Embryonic facial prominence (tissue), 1 donor: Measurements from ENCODE around the gene EZH2.

Experiments
- DNase-seq: peaks from one replicate; pipeline ENCODE4 v3.0.0-alpha.2; 2016; ENCODE audit errors: extremely low spot score

Gene EZH2

GRCh38 chr7:148884049-148884298 is at the start of gene EZH2:
TSS of gene EZH2 (minus strand) at chr7:148884291. CDS start at chr7:148847298, 36,993 bp downstream.
- no peak for DNase-seq

- DNase-seq: no peak
Observed at GRCh38 chr7:148931470-148931869, 47.4 kb upstream of the EZH2 start.

DNA sequence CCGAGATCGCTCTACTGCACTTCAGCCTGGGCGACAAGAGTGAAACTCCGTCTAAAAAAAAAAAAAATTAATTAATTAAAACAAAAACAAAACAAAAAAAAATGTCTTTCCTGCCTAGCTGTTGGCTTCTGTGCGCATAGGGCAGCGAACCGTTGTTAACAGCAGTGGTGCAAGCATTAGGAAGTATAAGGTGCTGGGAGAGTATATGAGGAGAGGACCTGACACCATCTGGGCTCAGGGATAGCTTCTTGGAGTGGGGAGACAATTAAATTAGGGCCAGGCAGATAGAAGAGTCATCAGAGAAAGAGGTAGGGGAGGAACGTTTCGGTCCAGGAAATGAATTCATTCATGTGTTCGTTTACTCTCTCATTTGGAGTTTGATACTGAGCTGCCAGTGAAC is 46.2 kb upstream of the EZH2 start:
- no peak for DNase-seq

- DNase-seq: no peak
Observed at GRCh38 chr7:148929176-148929575, 45.1 kb upstream of the EZH2 start.

- DNase-seq: no peak
Observed at GRCh38 chr7:148927123-148928045, 43.3 kb upstream of the EZH2 start.

- DNase-seq: no peak
Observed at GRCh38 chr7:148925836-148926235, 41.7 kb upstream of the EZH2 start.

DNA sequence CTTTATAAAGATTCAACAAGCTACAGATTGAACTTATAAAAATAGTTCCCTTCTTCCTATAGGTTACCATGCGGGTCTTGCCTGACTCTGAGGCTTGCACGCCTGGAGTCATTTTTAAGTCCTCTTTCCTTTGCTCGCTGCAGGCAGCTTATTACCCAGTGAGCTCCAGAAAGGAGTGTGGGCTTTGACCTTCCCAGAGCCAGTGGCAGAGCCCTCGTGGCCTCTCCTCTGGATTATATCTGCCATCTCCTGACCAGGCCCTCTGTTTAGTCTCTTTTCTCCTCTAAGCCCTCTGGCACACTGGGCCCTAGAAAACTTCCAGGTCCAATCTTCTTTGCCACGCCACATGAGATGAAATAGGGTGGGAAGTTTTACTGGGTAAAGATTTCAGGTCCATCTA is 39.9 kb upstream of the EZH2 start:
- no peak for DNase-seq

DNA sequence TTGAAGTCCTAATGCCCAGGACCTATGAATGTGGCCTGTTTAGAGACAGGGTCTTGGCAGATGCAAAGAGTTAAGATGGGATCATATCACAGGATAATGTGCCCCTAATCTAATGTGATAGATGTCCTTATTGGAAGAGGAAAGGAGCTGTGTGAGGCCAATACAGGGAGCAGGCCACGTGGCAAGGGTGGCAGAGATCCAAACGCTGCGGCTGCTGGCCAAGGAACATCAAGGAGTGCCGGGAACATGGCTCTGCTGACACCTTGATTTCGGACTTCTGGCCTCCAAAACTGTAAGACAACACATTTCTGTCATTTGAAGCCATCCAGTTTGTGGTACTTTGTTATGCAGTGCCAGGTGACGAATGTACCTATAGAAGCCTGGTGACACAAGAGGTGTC is 37.7 kb upstream of the EZH2 start:
- DNase-seq: no peak

- DNase-seq: no peak
Observed at GRCh38 chr7:148921189-148921588, 37.1 kb upstream of the EZH2 start.

DNA sequence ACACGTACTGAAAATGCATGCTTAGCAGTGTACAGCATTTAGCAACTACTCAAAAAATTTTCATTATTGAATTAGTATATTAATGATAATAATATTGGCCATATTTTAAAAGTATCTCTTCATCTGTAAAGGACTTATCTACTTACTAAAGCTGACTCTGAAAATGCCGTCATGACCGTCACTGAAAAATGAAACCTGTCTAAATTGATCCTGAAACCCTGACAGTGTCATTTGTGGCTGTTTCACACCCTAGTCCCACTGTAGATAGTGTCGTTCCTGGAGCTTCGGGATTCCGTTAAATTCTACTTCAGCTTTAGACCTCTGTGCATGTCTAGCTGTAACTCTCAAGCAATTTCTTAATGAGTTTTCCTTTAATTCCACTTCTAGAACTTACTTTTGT is 35.8 kb upstream of the EZH2 start:
- DNase-seq: no peak

GRCh38 chr7:148918058-148918596 is 34.0 kb upstream of the EZH2 start:
- no peak for DNase-seq

GRCh38 chr7:148916186-148916585 is 32.1 kb upstream of the EZH2 start:
- no peak for DNase-seq

DNA sequence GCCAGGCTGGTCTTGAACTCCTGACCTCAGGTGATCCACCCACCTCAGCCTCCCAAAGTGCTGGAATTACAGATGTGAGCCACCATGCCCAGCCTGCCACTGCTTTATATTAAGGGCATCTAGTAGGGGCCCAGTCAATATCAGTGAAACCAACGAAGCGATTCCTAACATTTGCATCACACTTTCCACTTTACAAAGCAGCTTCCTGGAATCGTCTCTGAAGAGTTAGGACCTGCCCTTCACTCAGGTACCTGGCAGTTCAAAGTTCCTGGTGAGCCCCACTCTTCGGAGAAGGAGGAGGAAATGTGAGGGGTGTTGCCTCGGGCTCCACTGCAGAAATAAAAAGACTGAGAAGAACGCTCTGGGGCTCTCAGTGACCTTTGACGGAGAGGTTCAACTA is 31.1 kb upstream of the EZH2 start:
- no peak for DNase-seq

GRCh38 chr7:148914208-148914777 is 30.2 kb upstream of the EZH2 start:
- no peak for DNase-seq

DNA sequence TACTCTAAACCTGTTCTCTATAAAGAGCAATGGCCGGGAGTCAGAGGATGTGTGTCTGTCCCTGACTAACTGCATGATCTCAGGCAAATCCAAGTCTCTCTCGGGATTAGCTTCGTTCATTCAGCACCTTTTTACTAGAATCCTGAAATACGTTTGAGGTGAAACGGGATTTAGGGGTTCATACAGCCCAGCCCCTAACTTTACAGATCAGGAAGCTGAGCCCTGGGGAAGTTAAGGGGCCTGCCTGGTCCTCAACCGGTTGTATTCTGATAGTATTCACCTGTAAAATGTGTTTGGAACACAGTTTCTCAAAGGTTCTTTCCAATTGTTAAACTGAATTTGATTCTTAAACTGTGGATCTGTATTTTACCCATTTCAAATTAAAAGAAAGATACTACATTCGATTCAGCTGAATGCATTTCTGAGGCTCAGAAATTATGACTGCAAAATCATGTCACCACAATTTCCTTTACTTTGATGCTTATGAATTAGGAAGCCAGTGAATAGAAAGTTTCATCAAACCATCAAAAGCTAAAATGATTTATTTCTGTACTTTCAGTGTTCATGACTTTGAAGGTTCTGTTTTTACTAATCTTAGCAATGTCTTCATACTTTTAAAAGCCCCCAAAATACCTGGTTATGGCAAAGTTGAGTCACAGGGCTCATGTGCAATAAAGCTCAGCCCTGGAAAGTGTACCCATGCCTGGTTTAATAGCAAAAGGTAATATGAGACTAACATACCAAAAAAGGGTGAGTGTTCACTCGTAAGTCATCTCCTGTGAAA is 28.9 kb upstream of the EZH2 start:
- no peak for DNase-seq

DNA sequence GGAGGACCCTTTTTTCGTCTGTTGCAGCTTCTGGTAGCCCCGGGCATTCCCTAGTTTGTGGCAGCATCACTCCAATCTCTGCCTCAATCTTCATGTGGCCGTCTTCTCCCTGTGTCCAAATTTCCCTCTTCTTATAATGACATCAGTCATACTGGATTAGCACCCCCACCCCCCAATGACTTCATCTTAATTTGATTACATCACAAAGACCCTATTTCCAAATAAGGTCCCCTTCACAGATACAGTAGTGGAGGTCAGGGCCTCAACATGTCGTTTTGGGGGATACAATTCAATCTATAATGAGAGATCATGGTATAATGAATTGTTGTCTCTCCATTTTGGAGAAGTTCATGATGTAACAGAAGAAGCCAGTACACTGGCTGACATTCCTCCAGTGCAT is 28.1 kb upstream of the EZH2 start:
- DNase-seq: no peak

DNA sequence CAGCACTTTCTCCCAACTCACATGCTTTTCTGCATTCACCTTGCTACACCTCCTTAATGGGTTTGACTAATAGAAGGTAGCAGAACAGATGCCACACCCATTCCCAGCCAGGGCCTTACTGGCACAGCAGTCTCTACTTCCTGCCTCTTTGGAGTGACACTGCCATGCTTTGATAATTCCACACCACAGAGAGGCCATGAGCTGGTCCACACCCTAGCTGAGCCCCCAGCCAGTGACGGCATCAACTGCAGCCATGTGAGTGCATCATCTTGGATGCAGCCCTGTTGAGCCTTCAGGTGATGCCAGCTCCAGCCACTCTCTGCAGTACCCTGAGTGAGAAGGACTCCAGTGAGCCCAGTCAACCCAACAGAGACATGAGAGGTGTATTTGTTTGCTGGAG is 27.5 kb upstream of the EZH2 start:
- DNase-seq: no peak

DNA sequence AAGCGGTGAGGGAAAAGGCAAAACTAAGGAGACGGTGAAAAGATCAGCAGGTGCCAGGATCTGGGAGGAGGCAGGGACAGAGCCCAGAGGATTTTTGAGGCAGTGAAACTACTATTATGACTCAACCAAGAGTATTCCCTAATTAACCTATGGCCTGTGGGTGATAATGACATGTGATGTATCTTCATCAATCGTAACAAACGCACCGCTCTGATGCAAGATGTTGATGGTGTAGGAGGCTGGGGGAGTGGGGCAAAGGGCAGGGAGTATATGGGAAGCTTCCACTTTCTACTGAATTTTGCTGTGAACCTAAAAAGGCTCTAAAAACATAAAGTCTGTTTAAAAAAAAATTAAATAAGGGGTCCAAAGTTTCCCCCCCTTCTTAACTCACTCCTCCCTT is 25.5 kb upstream of the EZH2 start:
- no peak for DNase-seq

DNA sequence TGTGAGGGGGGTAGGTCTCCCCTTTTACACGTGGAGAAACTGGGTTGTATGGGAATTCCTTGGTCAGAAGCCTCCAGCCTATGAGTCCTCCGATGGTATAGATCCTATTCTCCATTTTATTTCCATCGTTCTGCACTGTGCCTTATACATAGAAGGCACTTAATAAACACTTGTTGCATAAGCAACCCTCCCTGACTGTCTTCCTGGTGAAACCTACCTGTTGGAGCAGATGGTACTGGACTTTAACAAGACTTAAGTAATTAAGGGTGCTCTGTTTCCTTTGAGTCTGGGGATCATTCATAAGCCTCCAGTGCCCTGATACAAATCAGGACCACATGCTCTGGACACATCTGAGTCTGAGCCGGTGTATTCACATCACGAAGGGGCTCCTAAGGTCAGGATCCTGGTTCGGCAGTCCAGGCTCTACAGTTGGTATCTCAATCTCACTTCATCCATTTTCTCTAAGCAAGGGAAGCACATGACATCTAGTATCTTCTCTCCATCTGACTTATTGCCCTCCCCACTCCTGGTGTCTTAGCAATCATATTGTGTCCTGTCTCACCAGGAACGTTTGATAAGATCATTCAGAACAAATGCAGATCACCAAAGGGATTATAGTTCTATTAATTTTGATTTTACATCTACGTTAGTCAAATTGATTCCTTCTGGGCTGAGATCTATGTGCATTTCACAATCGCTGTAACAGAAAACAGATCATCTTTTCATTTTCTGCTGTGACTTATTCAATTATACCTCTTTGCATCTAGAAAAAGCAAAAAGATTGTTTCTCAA is 22.8 kb upstream of the EZH2 start:
- DNase-seq: no peak

- no peak for DNase-seq
Observed at GRCh38 chr7:148905093-148905666, 21.1 kb upstream of the EZH2 start.

- no peak for DNase-seq
Observed at GRCh38 chr7:148903504-148903903, 19.4 kb upstream of the EZH2 start.
